A673 (cell line): ENCODE measurements around the gene RPUSD2. TPM values are rescaled to one million over a fixed set of nuclear protein-coding genes. Genes with fewer than 3 reads are reported as not detected.

Experiments
- BruUV-seq: library from RNA; stranded (reverse); fragments of 400-500 nt; replicated peaks from 2 replicates; lab custom pipeline; 2021; lab: Mats Ljungman, UMichigan
- CTCF ChIA-PET: fragments of 300-600 bp; sonication (Branson Sonifier 250); formaldehyde crosslinking; loops from one replicate; lab custom pipeline; 2022; ENCODE audit warnings: antibody characterized with exemption; lab: Charles Lee
- POLR2A ChIA-PET: fragments of 300-600 bp; sonication (Branson Sonifier 250); formaldehyde crosslinking; loops from one replicate; lab custom pipeline; 2022; ENCODE audit warnings: antibody characterized with exemption; ENCODE audit not compliant: low non-redundant PET; lab: Charles Lee
- DNase-seq: peaks from one replicate; pipeline ENCODE4 v3.0.0-alpha.2; 2015; ENCODE audit warnings: low spot score
- H3K27ac ChIP-seq: fragments of 200-600 bp; sonication (generic); 2 replicates; pipeline ENCODE4 v1.5.1; 2016; ENCODE audit warnings: mixed run types, low read depth, mild to moderate bottlenecking, mixed read lengths, antibody characterized with exemption, low read length; ENCODE audit not compliant: poor library complexity, severe bottlenecking
- H3K27me3 ChIP-seq: fragments of 200-600 bp; sonication (generic); replicated peaks from 2 replicates; pipeline ENCODE4 v1.6.1; 2017; ENCODE audit warnings: mixed run types, low read depth, mild to moderate bottlenecking, mixed read lengths, antibody characterized with exemption, low read length; ENCODE audit not compliant: insufficient read depth, poor library complexity
- H3K36me3 ChIP-seq: fragments of 200-600 bp; sonication (generic); 2 replicates; pipeline ENCODE4 v1.6.1; 2016; ENCODE audit warnings: mixed run types, mild to moderate bottlenecking, mixed read lengths, antibody characterized with exemption, low read length; ENCODE audit not compliant: insufficient read depth, poor library complexity, severe bottlenecking
- H3K4me1 ChIP-seq: fragments of 200-600 bp; sonication (generic); 2 replicates; pipeline ENCODE4 v1.6.1; 2017; ENCODE audit warnings: mixed run types, mild to moderate bottlenecking, mixed read lengths, antibody characterized with exemption, low read length; ENCODE audit not compliant: insufficient read depth, poor library complexity, severe bottlenecking
- H3K4me3 ChIP-seq: fragments of 200-600 bp; sonication (generic); 2 replicates; pipeline ENCODE4 v1.5.1; 2016; ENCODE audit warnings: low read depth, mixed run types, mild to moderate bottlenecking, mixed read lengths, low read length; ENCODE audit not compliant: poor library complexity, severe bottlenecking
- H3K9me3 ChIP-seq: fragments of 200-600 bp; sonication (generic); 2 replicates; pipeline ENCODE4 v1.6.1; 2016; ENCODE audit warnings: mixed run types, low read depth, mild to moderate bottlenecking, mixed read lengths, antibody characterized with exemption, low read length; ENCODE audit not compliant: poor library complexity, severe bottlenecking
- EZH2 ChIP-seq: fragments of 200-600 bp; sonication (generic); IDR thresholded peaks from 2 replicates; pipeline ENCODE4 v1.6.1; 2017; ENCODE audit warnings: borderline replicate concordance, low read depth, mild to moderate bottlenecking, mixed read lengths, antibody characterized with exemption, low read length; ENCODE audit not compliant: poor library complexity, severe bottlenecking
- intact Hi-C: fragments of 100-400 bp; cut with micrococcal nuclease; formaldehyde crosslinking; loops from one replicate; pipeline ENCODE4 v1.10.0; 2022; ENCODE audit not compliant: unreplicated experiment
- total RNA-seq: library from RNA; stranded (reverse); gene quantifications from 2 replicates; pipeline ENCODE4 v1.2.3, GENCODE V29; 2021
- TF ChIP-seq, protein P1 (sequence below): fragments of 300-800, 200-600 bp; sonication (generic); conservative IDR thresholded peaks from 2 replicates; pipeline ENCODE4 v1.5.1; 2017; ENCODE audit warnings: low read depth, mild to moderate bottlenecking, antibody characterized with exemption, low read length, moderate library complexity, mixed read lengths

The RPUSD2 gene
- total RNA-seq, 1 experiment from 2014 or later = 18.1 TPM

DNA sequence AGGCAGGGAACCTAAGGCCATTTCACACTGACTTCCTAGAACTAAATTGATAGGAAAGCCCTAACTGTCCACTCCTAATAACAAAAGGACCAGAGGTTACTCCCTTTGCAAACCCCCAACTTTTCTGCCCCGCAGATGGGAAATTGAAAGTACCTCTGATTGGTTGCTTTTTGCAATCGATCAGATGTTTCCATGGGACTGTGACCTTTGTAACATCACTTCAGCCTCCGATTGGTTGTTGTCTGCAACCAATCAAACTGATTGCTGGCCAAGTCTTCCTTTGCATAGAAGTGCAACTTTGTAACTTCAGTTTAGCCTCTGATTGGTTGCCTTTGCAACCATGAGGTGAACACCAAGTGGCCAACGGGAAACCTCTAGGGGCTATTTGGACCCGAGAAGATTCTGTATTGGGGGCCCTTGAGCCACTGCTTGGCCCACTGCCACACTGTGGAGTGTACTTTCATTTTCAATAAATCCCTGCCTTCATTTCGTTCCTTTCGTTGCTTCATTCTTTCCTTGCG, 13.7 kb downstream of the RPUSD2 start:
- intact Hi-C loops = no loop called here
- Histone ChIP-seq H3K36me3 (no peaks in the 10 kb centered on the region), H3K27ac (no peak overlapping the region), H3K4me1 (no peaks in the 10 kb centered on the region), H3K9me3 (no peaks in the 10 kb centered on the region), H3K4me3 (peak overlapping the region; percentile 19), H3K27me3 (no peaks in the 10 kb centered on the region)
- ChIA-PET CTCF (no interaction called here), POLR2A (no interaction called here)
- no peak for DNase-seq
- TF ChIP-seq EZH2 = no peak
- no TSS peak for BruUV-seq

GRCh38 chr15:40584191-40584590, 15.1 kb downstream of the RPUSD2 start:
- no TSS peak for BruUV-seq
- POLR2A ChIA-PET = no interaction called here
- H3K4me1 ChIP-seq = no peaks in the 10 kb centered on the region
- H3K4me3 ChIP-seq = no peak overlapping the region
- CTCF ChIA-PET = no interaction called here
- no peak overlapping the region for H3K27ac ChIP-seq
- TF ChIP-seq, protein P1, sequence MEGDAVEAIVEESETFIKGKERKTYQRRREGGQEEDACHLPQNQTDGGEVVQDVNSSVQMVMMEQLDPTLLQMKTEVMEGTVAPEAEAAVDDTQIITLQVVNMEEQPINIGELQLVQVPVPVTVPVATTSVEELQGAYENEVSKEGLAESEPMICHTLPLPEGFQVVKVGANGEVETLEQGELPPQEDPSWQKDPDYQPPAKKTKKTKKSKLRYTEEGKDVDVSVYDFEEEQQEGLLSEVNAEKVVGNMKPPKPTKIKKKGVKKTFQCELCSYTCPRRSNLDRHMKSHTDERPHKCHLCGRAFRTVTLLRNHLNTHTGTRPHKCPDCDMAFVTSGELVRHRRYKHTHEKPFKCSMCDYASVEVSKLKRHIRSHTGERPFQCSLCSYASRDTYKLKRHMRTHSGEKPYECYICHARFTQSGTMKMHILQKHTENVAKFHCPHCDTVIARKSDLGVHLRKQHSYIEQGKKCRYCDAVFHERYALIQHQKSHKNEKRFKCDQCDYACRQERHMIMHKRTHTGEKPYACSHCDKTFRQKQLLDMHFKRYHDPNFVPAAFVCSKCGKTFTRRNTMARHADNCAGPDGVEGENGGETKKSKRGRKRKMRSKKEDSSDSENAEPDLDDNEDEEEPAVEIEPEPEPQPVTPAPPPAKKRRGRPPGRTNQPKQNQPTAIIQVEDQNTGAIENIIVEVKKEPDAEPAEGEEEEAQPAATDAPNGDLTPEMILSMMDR = no peak
- TF ChIP-seq EZH2 = no peak
- no peaks in the 10 kb centered on the region for H3K27me3 ChIP-seq
- H3K9me3 ChIP-seq = no peaks in the 10 kb centered on the region
- no peak for DNase-seq
- no peaks in the 10 kb centered on the region for H3K36me3 ChIP-seq
- intact Hi-C loops = no loop called here

DNA sequence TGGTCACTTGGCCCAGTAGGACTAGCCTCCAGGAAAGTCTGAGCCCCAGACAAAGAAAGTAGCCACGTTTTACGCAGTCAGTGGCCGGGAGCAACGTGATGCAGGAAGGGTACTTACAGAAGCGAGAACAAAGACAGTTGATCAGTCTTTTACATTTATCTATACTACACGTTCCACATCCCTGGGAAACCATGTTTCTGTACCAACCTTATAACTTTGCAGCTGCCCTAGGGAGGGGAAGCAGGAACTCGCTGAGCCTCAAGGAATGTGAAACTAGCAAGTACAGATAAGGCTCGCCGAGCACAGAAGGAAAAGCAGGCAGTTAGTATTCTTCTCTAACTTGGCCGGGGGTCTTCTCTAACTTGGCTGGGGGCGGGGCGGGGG, 21.6 kb downstream of the RPUSD2 start:
- TF ChIP-seq EZH2 = no peak
- TF ChIP-seq, protein P1 = no peak
- H3K36me3 ChIP-seq = no peaks in the 10 kb centered on the region
- POLR2A ChIA-PET = interaction anchor here (0.7 kb wide), 1 partner anchor 21 kb away, joined by 10 read pairs; the partner anchor contains the start of gene RPUSD2
- intact Hi-C loops = no loop called here
- H3K4me1 ChIP-seq = no peaks in the 10 kb centered on the region
- CTCF ChIA-PET = interaction anchor here (1.4 to 1.5 kb wide), 2 partner anchors 26 to 192 kb away, joined by 4 to 5 read pairs; partner anchors contain the start of gene CCDC32
- H3K27me3 ChIP-seq = no peaks in the 10 kb centered on the region
- H3K27ac ChIP-seq = no peak overlapping the region
- no peak for DNase-seq
- BruUV-seq = no TSS peak
- no peaks in the 10 kb centered on the region for H3K9me3 ChIP-seq
- no peak overlapping the region for H3K4me3 ChIP-seq

DNA sequence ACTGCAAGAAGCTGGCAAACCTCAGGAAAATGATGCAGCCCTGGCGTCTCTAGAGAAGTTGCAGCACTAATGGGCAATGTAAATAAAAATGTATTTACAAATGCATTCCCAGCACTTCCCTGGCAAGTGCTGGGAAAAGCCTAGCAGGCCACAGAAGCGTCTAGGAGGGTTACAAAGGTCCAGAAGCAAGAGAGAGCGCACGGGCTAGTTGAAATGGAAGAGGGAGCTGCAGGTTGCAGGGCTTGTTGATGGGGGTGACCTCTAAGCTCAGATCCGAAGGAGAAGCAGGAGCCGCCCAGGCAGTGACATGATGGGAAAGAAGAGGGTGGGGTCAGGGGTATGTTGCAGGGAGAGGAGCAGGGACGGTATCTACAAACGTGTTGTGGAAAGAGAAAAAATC, 22.3 kb downstream of the RPUSD2 start:
- no peak for DNase-seq
- Histone ChIP-seq H3K9me3 (no peaks in the 10 kb centered on the region), H3K36me3 (no peaks in the 10 kb centered on the region), H3K27ac (no peak overlapping the region), H3K27me3 (no peaks in the 10 kb centered on the region), H3K4me1 (no peaks in the 10 kb centered on the region), H3K4me3 (no peak overlapping the region)
- CTCF ChIA-PET = interaction anchor here (0.5 kb wide), 1 partner anchor 163 kb away, joined by 3 read pairs; no protein-coding TSS in a partner anchor
- intact Hi-C loops = no loop called here
- TF ChIP-seq, protein P1 = no peak
- TF ChIP-seq EZH2 = no peak
- POLR2A ChIA-PET = no interaction called here
- no TSS peak for BruUV-seq
